ENCODE measurements around the gene ARL14. TPM values are rescaled to one million over a fixed set of nuclear protein-coding genes. Genes with fewer than 3 reads are reported as not detected.

The ARL14 gene
- total RNA-seq = not detected
- long read RNA-seq = 0 reads

DNA sequence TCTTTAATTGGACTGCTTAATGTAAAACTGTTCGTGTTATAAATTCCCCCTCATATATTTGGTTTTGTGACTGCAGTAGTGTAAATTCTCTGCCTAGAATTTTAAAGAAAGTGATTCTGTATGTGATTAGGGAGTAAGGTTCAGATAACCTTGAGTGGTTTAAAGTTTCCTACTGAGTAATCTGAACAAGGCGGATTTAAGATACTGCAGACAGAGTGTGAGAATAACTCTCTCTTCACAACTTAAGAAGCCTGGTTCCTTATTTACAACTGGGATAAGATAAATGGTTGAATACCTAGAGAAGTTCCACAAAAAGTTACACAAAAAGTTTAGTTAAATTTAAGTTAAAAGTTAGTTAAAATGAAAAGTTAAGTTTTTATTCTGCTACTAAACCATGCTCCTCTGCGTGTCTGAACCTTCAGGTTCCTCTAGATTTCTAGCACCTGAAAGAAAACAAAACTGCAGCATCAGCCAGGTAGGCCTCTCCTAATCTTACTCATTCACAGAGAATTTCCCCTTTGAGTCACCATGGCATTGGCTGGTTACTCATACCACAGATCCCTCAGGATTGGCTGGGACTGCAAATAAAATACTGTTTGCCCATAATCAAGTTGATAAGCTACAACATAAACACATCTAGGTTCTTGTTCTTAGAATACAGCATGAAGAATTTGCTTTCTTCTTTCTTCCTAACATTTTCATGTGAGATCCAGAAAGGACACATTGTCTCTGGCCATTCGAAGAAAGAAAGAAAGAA, at the start of gene ARL14:
Gene ARL14 (plus strand): TSS at position 614 of the 757 bp plus-strand sequence. CDS start 187 bp downstream, outside the sequence.
- DNase-seq (ENCODE audit: missing footprints) (no peak), ATAC-seq (no peak)
- intact Hi-C loops (cut with DNase I) = no loop called here

DNA sequence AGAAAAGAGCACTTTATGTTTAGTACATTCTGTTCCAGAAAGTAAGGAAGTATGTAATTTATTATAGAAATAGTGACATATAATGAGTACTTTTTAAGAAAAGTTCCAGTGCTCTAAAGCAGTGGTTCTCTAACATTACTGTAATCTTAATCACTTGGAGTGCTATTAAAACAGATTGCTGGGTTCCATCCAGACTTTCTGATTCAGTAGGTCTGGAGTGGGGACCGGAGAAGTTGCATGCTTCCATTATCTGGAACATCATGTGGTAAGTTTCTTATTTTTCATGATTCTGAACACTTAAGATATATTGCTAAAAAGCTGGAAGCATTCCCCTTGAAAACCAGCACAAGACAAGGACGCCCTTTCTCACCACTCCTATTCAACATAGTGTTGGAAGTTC, 47.5 kb upstream of the ARL14 start:
- ATAC-seq (no peak), DNase-seq (ENCODE audit: missing footprints) (no peak)
- intact Hi-C loops (cut with DNase I) = no loop called here

DNA sequence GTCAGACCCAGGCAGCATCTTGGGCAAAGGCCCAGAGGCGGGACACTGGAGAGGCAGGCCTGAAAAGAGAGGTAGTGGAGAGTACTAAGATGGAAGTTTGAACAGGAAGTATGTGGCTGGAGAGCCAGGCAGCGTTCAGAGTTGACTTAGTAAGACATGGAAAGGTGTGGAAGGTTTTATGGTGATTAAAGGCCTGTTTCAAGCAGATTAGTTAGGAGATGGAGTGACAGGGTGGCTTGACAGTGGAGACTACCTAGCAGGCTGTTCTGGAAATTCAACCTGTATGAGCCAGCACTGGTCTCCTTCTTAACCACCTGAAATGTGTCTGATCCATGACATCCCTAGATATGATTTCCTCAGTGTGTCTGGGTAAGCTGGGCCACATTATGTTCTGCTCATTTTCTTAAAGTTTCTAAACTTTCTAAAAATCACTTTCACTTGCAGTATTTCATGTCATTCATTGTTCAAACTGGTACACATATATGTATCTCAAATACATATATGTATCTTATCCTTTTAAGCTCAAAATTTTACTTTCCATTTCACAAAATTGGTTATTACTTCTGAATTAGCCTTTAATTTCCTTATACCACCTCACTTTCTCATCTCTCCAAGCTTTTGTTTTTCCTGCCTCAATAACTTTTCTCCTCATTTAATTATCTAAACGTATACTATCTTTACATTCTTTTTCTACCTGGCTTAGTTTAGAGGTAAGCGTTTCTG, 43.4 kb upstream of the ARL14 start:
- ATAC-seq = no peak

DNA sequence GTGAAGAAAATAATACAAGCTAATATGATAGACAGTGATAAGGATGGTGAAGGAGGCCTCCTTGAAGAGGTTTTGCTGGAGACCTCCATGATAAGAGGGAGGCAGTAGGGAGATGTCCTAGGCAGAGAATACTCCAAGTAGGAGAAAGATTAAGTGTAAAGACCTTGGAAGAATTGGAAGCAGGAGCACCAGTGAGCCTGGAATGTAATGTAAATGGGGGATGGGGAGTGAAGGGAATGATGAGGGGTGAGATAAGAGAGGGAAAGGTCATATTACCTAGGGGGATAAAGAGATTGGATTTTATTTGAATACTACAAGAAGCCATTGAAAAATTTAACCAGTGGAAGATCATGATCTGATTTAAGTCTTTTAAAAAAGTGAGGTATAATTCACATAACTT, 41.7 kb upstream of the ARL14 start:
- no peak for DNase-seq (ENCODE audit: missing footprints)
- no peak for ATAC-seq
- intact Hi-C loops (cut with DNase I) = no loop called here

More for the DNA sequence above, 43.4 kb upstream of the ARL14 start:
- no peak for DNase-seq (ENCODE audit: missing footprints)
- intact Hi-C loops (cut with DNase I) = no loop called here

DNA sequence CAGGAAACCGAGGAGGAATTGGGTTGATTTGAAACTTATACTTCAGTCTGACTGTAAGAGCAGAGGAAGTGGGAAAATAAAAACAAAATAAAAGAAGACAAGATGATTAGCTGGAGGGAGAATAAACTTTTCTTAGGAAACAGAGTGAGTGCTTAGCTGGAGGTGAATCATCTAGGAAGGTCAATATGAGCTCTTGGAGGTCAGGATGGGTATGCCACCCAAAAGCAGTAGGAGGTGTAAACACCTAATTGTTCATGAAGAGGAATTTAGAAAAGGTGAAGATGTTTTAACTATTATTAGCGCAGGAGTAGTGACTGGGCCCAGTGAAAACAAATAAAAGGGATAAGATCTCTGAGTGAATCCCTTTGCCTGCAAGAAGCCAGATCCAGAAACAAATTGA, 39.9 kb upstream of the ARL14 start:
- intact Hi-C loops (cut with DNase I) = no loop called here
- no peak for ATAC-seq
- no peak for DNase-seq (ENCODE audit: missing footprints)

DNA sequence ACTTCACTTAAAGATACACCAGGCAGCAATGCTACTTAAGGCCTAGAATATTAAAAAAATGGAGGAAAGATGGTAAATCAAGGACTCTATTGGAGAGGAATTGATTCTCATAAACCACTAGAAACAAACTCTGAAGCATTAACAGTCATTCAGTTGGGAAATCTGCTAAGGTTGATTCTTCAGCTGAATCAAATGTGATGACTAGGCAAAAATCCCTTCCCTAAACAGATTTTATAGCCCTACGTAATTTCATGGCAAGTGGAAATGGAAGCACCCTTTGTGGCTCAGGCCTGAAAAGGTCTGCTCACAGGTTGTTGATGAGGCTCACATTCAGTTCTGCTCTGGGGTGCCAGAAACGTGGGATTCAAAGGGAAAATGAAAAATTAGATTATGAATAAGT, 38.8 kb upstream of the ARL14 start:
- intact Hi-C loops (cut with DNase I) = no loop called here
- ATAC-seq = no peak

DNA sequence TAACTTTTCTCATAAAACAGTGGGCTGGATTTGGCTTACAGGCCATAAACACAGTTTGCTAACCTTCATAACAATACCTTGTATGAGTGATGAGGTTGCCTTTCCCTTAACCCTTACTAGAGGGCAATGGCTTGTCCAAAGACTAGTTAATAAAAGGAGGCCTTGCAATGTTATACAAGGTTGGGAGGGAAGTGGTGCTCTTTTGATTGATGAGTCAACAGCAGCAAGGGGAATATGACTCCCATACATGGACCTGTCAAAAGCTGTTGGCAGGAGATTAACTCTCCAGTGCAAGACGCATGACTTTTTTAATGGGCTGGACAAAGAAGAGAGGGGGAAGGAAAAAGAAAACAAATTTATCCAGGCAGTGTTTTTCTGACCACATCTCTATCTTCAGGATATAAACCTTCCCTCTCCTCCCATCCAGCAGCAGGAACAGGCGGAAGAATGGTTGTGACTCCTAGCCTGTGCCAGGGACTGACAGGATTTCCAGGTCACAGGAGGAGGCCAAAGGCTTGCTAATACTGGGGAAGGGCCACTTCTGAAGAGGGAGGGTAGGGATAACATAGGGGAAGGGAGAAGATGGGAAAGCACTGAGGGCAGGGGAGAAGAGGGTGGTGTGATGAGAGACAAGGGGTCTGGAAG, 35.2 kb upstream of the ARL14 start:
- intact Hi-C loops (cut with DNase I) = no loop called here
- ATAC-seq (no peak), DNase-seq (ENCODE audit: missing footprints) (no peak)

More for the DNA sequence above, 38.8 kb upstream of the ARL14 start:
- DNase-seq (ENCODE audit: missing footprints) = no peak

DNA sequence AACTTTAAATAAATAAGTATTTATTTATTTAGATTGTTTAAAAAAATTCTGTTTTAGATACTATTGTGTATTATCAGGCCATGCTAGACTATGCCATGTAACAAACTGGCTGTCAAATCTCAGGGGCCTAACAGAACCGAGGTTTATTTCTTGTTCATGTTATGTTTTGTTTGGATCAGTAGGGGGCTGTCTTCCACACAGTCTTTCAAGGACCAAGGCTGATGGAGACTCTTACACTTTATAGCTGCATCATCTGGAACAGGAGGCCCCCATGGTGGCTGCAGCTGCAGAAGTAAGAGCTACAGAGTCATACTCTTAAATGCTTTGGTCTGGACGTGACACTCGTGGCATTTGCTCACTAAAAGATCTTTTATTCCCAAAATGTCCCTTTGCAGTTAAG, 33.0 kb upstream of the ARL14 start:
- DNase-seq (ENCODE audit: missing footprints) = no peak
- ATAC-seq = no peak
- intact Hi-C loops (cut with DNase I) = no loop called here

DNA sequence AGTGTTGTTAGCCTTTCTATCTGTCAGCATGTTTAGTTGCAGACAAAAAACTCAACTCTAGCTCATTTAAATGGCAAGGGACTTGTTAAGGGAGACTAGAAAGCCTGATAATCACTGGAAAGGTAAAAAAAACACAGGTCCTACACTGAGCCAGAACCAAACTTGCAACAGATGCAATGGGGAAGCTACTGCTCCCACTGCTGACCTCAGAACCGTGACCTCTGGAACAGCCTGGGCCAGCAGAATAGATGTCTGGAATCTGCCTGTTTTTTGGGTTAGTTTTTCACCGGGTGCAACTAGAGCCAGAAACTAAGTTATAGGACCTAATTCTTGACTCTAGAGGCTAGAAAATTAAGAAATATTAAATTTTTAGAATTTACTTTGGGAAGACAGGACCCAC, 32.5 kb upstream of the ARL14 start:
- intact Hi-C loops (cut with DNase I) = no loop called here
- DNase-seq (ENCODE audit: missing footprints) (no peak), ATAC-seq (no peak)

DNA sequence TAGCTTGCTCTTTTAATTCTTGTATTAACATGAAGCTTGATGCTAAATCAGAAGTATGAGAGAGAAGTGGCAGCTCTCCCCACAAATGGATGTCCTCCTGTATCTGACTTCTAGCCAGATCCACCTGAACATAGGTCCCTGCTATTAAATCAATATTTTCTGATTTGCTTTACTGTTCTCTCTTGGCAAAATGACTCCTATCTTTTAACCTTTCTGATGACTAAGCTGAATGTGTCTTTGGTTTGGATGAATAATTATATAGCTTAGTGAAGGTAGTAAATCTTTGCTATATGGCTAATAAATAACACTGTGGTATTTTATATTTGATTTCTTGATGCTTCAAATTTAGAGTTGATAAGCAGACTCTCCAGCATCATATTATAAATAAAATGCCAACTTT, 28.3 kb upstream of the ARL14 start:
- ATAC-seq (no peak), DNase-seq (ENCODE audit: missing footprints) (no peak)
- intact Hi-C loops (cut with DNase I) = no loop called here

DNA sequence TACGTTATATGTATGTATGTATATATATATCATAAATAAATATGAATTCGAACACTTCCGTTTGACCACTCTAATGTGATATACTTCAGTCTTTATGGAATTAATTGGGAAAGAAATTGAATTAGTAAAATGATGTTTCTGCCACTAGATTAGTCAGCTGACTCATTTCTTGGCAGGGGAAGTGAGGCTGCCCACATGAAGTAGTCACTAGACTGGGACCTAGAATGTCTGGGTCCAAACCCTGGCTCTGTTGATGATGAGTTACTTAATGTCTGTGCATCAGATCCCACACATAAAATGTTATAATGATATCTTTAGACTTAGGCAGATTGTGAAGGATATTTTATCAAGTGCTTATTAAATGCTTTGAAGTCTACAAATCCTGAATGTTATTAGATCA, 27.4 kb upstream of the ARL14 start:
- ATAC-seq (no peak), DNase-seq (ENCODE audit: missing footprints) (no peak)
- intact Hi-C loops (cut with DNase I) = no loop called here

DNA sequence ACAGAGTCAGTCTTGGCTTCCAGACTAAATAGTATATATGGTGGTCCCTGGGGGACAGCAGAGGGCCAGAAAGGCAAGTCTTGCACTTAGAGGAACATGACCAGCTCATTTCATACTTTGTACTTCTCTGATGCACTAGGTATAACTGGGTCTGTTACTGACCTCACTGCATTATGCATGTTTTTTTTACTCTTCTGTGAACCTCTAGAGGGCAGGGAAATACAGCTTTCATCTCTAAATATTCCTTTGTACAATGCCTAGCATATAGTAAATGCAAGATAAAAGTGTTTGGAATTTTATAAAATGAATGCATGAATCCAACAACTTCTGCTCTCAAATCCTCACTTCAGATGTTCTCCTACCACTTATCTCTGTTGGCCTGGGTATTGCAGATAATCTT, 23.4 kb upstream of the ARL14 start:
- ATAC-seq (no peak), DNase-seq (ENCODE audit: missing footprints) (no peak)
- intact Hi-C loops (cut with DNase I) = no loop called here

DNA sequence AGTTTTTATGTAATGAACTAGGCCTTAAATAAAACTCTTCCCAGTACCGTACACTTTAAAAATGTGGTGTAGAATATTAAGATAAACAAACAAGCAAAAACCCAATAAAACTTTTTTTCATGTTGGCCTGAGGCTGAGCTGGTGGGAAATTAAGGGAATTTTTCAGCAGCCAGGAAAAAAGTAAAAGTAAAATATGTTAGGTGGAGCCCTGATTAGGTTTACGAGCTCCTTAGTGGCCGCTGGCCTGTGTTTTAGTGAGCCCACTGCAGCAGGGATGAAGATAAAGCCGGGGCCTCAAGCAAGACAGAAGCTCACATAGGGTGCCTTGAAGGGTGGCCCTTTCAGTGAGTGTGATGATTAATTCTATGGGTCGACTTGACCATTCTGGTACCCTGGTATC, 16.1 kb upstream of the ARL14 start:
- ATAC-seq = no peak
- intact Hi-C loops (cut with DNase I) = no loop called here
- no peak for DNase-seq (ENCODE audit: missing footprints)

DNA sequence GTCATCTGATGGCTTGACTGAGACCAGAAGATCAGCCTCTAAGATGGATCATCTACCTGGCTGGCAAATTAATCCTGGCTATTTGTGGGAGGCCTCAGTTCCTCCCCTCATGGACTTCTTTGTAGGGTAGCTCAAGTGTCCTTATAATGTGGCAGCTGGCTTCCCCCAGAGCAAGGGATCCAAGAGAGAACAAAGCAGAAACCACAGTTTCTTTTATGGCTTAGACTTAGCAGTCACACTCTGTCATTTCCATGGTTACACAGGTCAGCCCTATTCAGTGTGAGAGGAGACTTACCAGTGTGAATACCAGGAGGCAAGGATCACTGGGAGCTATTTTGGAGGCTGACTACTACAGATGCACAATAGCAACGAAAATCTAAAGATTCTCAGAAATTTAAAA, 15.3 kb upstream of the ARL14 start:
- DNase-seq (ENCODE audit: missing footprints) (no peak), ATAC-seq (no peak)
- intact Hi-C loops (cut with DNase I) = no loop called here

DNA sequence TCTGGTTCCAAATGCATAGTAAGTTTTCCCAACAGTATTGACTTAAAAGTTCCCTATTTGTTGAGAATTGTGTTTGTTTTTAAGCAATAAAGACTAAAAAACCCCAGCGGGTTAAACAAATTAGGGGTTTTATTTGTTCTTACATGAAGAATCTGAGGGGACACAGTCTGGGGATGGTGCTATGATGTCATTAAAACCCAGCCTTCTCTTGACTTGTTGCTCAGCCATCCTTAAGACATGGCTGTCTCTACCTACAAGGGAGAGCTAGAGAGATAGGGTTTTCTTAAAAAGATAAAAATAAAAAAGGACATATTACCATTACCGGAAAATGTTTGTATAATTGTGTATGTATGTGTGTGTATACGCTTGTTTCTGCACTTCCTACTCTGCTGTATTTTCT, 11.7 kb upstream of the ARL14 start:
- DNase-seq (ENCODE audit: missing footprints) (no peak), ATAC-seq (no peak)
- intact Hi-C loops (cut with DNase I) = no loop called here

DNA sequence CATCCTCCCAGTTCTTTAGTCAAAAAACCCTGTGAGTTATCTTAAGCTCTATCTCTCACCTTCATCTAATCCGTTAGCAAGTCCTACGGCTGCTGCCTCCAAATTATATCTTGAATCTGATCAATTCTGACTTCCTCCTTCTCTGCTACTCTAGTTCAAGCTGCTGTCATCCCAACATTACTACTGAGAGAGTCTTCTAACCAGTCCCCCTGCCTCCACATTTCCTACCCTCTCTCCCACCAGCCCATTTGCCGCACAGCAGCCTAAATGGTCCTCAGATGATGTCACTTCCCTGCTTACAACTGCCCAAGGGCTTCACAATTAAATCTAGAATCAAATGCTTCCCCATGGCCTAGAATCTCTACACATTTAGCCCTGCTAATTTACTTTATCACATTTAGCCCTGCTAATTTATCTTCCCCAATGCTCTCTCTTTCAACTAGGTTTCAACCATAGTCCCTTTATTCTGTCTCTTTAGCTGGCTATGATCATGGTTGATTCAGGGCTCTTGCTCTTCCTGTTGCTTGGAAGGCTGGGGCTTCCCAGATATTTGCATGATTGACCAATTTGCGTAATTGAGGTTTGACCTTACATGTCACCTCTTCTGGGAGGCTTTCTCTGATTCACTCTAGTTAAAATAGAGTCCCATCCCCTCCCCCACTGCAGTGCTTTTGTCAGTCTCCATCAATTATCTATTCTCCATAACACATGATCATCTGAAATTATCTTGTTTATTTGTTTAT, 11.0 kb upstream of the ARL14 start:
- DNase-seq (ENCODE audit: missing footprints) = no peak
- ATAC-seq = no peak
- intact Hi-C loops (cut with DNase I) = no loop called here

DNA sequence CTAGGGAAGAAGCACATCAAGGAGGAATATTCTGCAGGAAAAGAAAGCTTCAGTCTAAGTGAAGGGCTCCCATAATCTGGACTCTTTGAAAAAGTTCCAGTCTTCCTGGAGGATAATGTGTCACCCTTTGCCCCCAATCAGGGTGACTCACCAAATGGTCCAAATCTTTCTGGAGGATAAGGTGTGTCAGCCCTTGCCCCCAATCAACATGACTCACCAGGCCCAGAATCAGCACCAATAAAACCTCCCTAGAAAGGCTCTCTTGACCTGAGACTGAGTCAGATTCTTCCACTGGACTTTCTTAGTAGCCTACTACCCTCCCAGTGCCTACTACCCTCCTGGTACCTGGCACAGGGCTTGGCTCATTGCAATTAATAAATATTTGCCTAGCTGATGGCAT, 9.5 kb upstream of the ARL14 start:
- DNase-seq (ENCODE audit: missing footprints) = no peak
- intact Hi-C loops (cut with DNase I) = no loop called here
- no peak for ATAC-seq

DNA sequence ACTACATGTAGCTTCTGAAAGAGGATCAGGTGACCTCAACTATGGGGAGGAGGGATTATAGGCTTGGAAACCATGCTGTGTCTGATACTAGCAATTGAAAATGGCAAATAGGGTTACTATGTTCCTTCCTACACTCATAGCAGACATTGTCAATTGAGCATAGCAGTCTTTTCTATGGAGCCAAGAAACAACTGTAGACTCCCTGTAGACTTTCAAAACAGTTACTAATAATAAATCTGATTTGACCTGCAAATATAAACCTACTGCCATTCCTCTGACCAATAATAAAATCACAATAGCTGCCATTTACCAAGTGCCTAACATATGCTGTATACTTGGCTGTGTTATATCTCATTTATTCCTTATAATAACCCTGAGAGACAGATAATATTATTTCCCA, 8.5 kb upstream of the ARL14 start:
- no peak for ATAC-seq
- DNase-seq (ENCODE audit: missing footprints) = no peak
- intact Hi-C loops (cut with DNase I) = no loop called here

DNA sequence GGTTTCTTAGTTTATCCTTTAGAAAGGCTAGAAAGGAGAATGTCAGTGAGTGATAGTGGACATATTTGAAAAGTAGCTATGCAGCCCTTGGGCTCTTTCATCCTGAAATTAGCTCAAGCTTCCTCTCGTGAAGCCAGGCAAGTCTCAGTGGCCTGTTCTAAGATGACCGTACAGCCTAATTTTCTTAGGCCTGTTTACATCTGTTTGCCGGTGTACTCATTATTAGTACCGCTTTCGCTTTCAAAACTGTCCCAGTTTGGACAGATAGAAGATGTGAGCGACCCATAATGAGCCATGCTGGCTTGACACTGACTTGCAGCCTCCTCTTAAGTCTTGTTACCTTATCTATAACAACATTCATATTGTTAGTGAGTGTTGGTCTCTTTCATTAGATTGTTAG, 5.7 kb upstream of the ARL14 start:
- intact Hi-C loops (cut with DNase I) = no loop called here
- DNase-seq (ENCODE audit: missing footprints) = no peak
- ATAC-seq = no peak
